IMR-90 (cell line): ENCODE results near the gene CKAP5. TPM values are rescaled to one million over a fixed set of nuclear protein-coding genes. Genes with fewer than 3 reads are reported as not detected.

Source experiments
- ATAC-seq: fragments of 200-7000 bp; cut with Tn5 transposase; 2 replicates; pipeline ENCODE4 v1.9.1; 2020; ENCODE audit warnings: low read depth, mild to moderate bottlenecking, moderate library complexity
- Bru-seq: library from RNA; stranded (reverse); fragments of 400-500 nt; gene quantifications from one replicate; lab custom pipeline; 2021; lab: Mats Ljungman, UMichigan
- BruChase-seq, 2 experiments: library from RNA; stranded (reverse); fragments of 400-500 nt; gene quantifications; one replicate each; lab custom pipeline; 2021; lab: Mats Ljungman, UMichigan
- BruUV-seq: library from RNA; stranded (reverse); fragments of 400-500 nt; replicated peaks from 2 replicates; lab custom pipeline; 2021; lab: Mats Ljungman, UMichigan
- CTCF ChIA-PET: fragments of 300-600 bp; formaldehyde crosslinking; extraction: SDS; loops from one replicate; lab custom pipeline; 2021; ENCODE audit warnings: antibody characterized with exemption; lab: Yijun Ruan, JAX
- POLR2A ChIA-PET: fragments of 300-600 bp; sonication (Branson Sonifier 250); formaldehyde crosslinking; loops from one replicate; lab custom pipeline; 2022; ENCODE audit warnings: antibody characterized with exemption; ENCODE audit not compliant: unreplicated experiment; lab: Charles Lee
- DNase-seq: peaks from one replicate; pipeline ENCODE4 v3.0.0; 2013
- H2AFZ ChIP-seq: replicated peaks from 2 replicates; pipeline ENCODE3; 2013; ENCODE audit warnings: low read length, mild to moderate bottlenecking; ENCODE audit not compliant: poor library complexity
- H2AK5ac ChIP-seq: 2 replicates; pipeline ENCODE4 v1.6.1; 2013; ENCODE audit warnings: low read depth, low read length, inconsistent platforms
- H2AK9ac ChIP-seq: replicated peaks from 2 replicates; pipeline ENCODE3; 2013; ENCODE audit warnings: mild to moderate bottlenecking, low read depth, low read length, moderate library complexity; ENCODE audit not compliant: poor library complexity
- H2BK120ac ChIP-seq: 2 replicates; pipeline ENCODE4 v1.6.1; 2013; ENCODE audit warnings: low read depth, low read length, inconsistent platforms
- H2BK15ac ChIP-seq: 3 replicates; pipeline ENCODE4 v1.6.1; 2013; ENCODE audit warnings: low read depth, low read length, inconsistent platforms
- H2BK20ac ChIP-seq: 2 replicates; pipeline ENCODE4 v1.6.1; 2013; ENCODE audit warnings: low read depth, mild to moderate bottlenecking, inconsistent platforms, low read length, moderate library complexity
- H2BK5ac ChIP-seq: 2 replicates; pipeline ENCODE4 v1.6.1; 2013; ENCODE audit warnings: mild to moderate bottlenecking, low read depth, low read length, inconsistent platforms; ENCODE audit not compliant: poor library complexity, severe bottlenecking
- H3K14ac ChIP-seq: replicated peaks from 2 replicates; pipeline ENCODE4 v1.6.1; 2013; ENCODE audit warnings: low read depth, low read length, inconsistent platforms
- H3K18ac ChIP-seq: 2 replicates; pipeline ENCODE4 v1.6.1; 2013; ENCODE audit warnings: low read depth, low read length, control low read depth
- H3K23ac ChIP-seq: 2 replicates; pipeline ENCODE4 v1.6.1; 2013; ENCODE audit warnings: low read depth, low read length, inconsistent platforms
- H3K27ac ChIP-seq: 2 replicates; pipeline ENCODE4 v1.5.1; 2013; ENCODE audit warnings: mild to moderate bottlenecking, control low read depth, low read length; ENCODE audit not compliant: insufficient read depth
- H3K27me3 ChIP-seq: 2 replicates; pipeline ENCODE4 v1.6.1; 2013; ENCODE audit warnings: low read length; ENCODE audit not compliant: control insufficient read depth, insufficient read depth
- H3K36me3 ChIP-seq: 2 replicates; pipeline ENCODE4 v1.6.1; 2013; ENCODE audit warnings: low read length, mixed read lengths; ENCODE audit not compliant: control insufficient read depth, insufficient read depth
- H3K4ac ChIP-seq: 2 replicates; pipeline ENCODE4 v1.6.1; 2013; ENCODE audit warnings: low read depth, low read length, inconsistent platforms
- H3K4me1 ChIP-seq: 2 replicates; pipeline ENCODE4 v1.6.1; 2013; ENCODE audit warnings: low read length, mixed read lengths; ENCODE audit not compliant: control insufficient read depth, insufficient read depth
- H3K4me2 ChIP-seq: 2 replicates; pipeline ENCODE4 v1.6.1; 2013; ENCODE audit warnings: low read depth, mild to moderate bottlenecking, control low read depth, low read length, moderate library complexity
- H3K4me3 ChIP-seq: 2 replicates; pipeline ENCODE4 v1.5.1; 2013; ENCODE audit warnings: low read depth, mild to moderate bottlenecking, control low read depth, low read length, moderate library complexity; ENCODE audit not compliant: insufficient read depth
- H3K56ac ChIP-seq: 2 replicates; pipeline ENCODE4 v1.6.1; 2013; ENCODE audit warnings: low read length, inconsistent platforms; ENCODE audit not compliant: insufficient read depth; ENCODE audit errors: extremely low read depth
- H3K79me1 ChIP-seq, 2 experiments: 2 replicates each; pipeline ENCODE4 v1.6.1; 2013; ENCODE audit warnings: low read length in 2 of 2, inconsistent platforms in 1 of 2, low read depth in 1 of 2
- H3K9ac ChIP-seq: 2 replicates; pipeline ENCODE4 v1.6.1; 2013; ENCODE audit warnings: low read depth, low read length, control low read depth
- H3K9me1 ChIP-seq: 2 replicates; pipeline ENCODE4 v1.6.1; 2013; ENCODE audit warnings: low read length, inconsistent platforms; ENCODE audit not compliant: insufficient read depth
- H3K9me3 ChIP-seq: 2 replicates; pipeline ENCODE4 v1.6.1; 2013; ENCODE audit warnings: low read length; ENCODE audit not compliant: control insufficient read depth, insufficient read depth
- H4K20me1 ChIP-seq: 2 replicates; pipeline ENCODE4 v1.6.1; 2013; ENCODE audit warnings: low read length, inconsistent platforms; ENCODE audit not compliant: insufficient read depth
- H4K5ac ChIP-seq: 2 replicates; pipeline ENCODE4 v1.6.1; 2013; ENCODE audit warnings: mild to moderate bottlenecking, low read depth, low read length, control low read depth
- H4K8ac ChIP-seq, 2 experiments: 2 replicates each; pipeline ENCODE4 v1.6.1; 2013; ENCODE audit warnings: low read depth in 2 of 2, low read length in 2 of 2, control low read depth in 1 of 2, inconsistent platforms in 1 of 2
- H4K91ac ChIP-seq: 2 replicates; pipeline ENCODE4 v1.6.1; 2013; ENCODE audit warnings: low read depth, low read length, inconsistent platforms; ENCODE audit not compliant: insufficient read depth
- BHLHE40 ChIP-seq: fragments of 150-350 bp; IDR thresholded peaks from 2 replicates; pipeline ENCODE4 v1.6.1; 2016; ENCODE audit warnings: mild to moderate bottlenecking, low read depth, low read length
- CEBPB ChIP-seq: IDR thresholded peaks from 2 replicates; pipeline ENCODE4 v1.6.1; 2012; ENCODE audit warnings: low read depth, low read length, improper control_type of control experiment
- CTCF ChIP-seq: conservative IDR thresholded peaks from 2 replicates; pipeline ENCODE4 v1.5.1; 2012; ENCODE audit warnings: mild to moderate bottlenecking, low read depth, low read length, improper control_type of control experiment
- FOS ChIP-seq: fragments of 150-350 bp; IDR thresholded peaks from 2 replicates; pipeline ENCODE4 v1.6.1; 2016; ENCODE audit warnings: low read depth, low read length
- MAFK ChIP-seq: IDR thresholded peaks from 2 replicates; pipeline ENCODE4 v1.6.1; 2012; ENCODE audit warnings: low read depth, low read length, improper control_type of control experiment
- MAZ ChIP-seq: IDR thresholded peaks from 2 replicates; pipeline ENCODE4 v1.6.1; 2012; ENCODE audit warnings: low read depth, mild to moderate bottlenecking, low read length, improper control_type of control experiment, moderate library complexity, borderline replicate concordance
- MXI1 ChIP-seq: IDR thresholded peaks from 2 replicates; pipeline ENCODE4 v1.6.1; 2012; ENCODE audit warnings: low read depth, mild to moderate bottlenecking, low read length, moderate library complexity, borderline replicate concordance
- NFE2L2 ChIP-seq: fragments of 150-350 bp; IDR thresholded peaks from 2 replicates; pipeline ENCODE4 v1.6.1; 2016; ENCODE audit warnings: low read depth, mild to moderate bottlenecking, low read length
- RAD21 ChIP-seq: IDR thresholded peaks from 2 replicates; pipeline ENCODE4 v1.6.1; 2012; ENCODE audit warnings: low read length, improper control_type of control experiment
- RCOR1 ChIP-seq: IDR thresholded peaks from 2 replicates; pipeline ENCODE4 v1.6.1; 2012; ENCODE audit warnings: mild to moderate bottlenecking, low read length, improper control_type of control experiment; ENCODE audit not compliant: insufficient replicate concordance
- RFX5 ChIP-seq: IDR thresholded peaks from 2 replicates; pipeline ENCODE4 v1.8.0; 2012; ENCODE audit warnings: low read depth, mild to moderate bottlenecking, low read length, moderate library complexity
- WGBS, 2 experiments: methylation state at CpG; one replicate each; pipeline versions ENCODE4 v1.1.5 to v1.1.7; 2013; ENCODE audit warnings: missing lambda C conversion rate in 2 of 2; ENCODE audit not compliant: insufficient read length in 1 of 2; ENCODE audit errors: extremely low coverage in 2 of 2; 5-methylcytosine and 5-hydroxymethylcytosine counted together
- dilution Hi-C: fragments of 300-500 bp; cut with HindIII; formaldehyde crosslinking; loops from one replicate; pipeline ENCODE4 v1.14.3; 2018; ENCODE audit warnings: low sequenced_read_pairs; ENCODE audit not compliant: unreplicated experiment
- in situ Hi-C: fragments of 300-500 bp; cut with MboI; formaldehyde crosslinking; loops from 3 replicates; pipeline ENCODE4 v1.14.3; 2019; ENCODE audit warnings: low sequenced_read_pairs, inconsistent platforms, mixed read lengths
- intact Hi-C: fragments of 100-400 bp; cut with micrococcal nuclease; formaldehyde crosslinking; loops from 2 replicates; pipeline ENCODE4 v1.10.0; 2022
- long read RNA-seq: library from polyadenylated mRNA; unstranded; transcript quantifications from one replicate; pipeline ENCODE4 v2.0.0, GENCODE V29; 2021; ENCODE audit not compliant: unreplicated experiment
- polyA plus RNA-seq, 3 experiments: library from polyadenylated mRNA; depleted of rRNA; stranded (reverse); fragments of >200 nt; gene quantifications; 2 replicates each; pipeline ENCODE4 v1.2.3, GENCODE V29; 2012; ENCODE audit warnings: low replicate concordance in 1 of 3
- total RNA-seq: library from RNA; depleted of rRNA; stranded (reverse); fragments of >200 nt; gene quantifications from 2 replicates; pipeline ENCODE4 v1.2.3, GENCODE V29; 2012; rRNA removed
- TF ChIP-seq, protein P1 (sequence below): fragments of 150-350 bp; IDR thresholded peaks from 2 replicates; pipeline ENCODE4 v1.6.1; 2017; ENCODE audit warnings: mild to moderate bottlenecking, antibody characterized with exemption, low read length, low read depth

CKAP5 gene
- total RNA-seq, result 79.2 and 82.8 TPM in 2 replicates
- 53.8 and 59.5 TPM in 2 replicates for polyA plus RNA-seq (2012; rRNA removed)
- polyA plus RNA-seq (2012; cell fraction: cytosol; rRNA removed), result 14.4 and 15.7 TPM in 2 replicates
- polyA plus RNA-seq (2012; cell fraction: nucleus; rRNA removed; ENCODE audit: low replicate concordance), result 13.2 and 59.0 TPM in 2 replicates
- percentile 84 among the genes with signal in this experiment for Bru-seq, nascent RNA
- percentile 88 among the genes with signal in this experiment for BruChase-seq, experiment 1, labeled RNA remaining after a 6-hour chase
- BruChase-seq, experiment 2, labeled RNA remaining after a 2-hour chase, result percentile 81 among the genes with signal in this experiment
- long read RNA-seq, full-length matches to known transcripts, result 6 of 36 reads
- long read RNA-seq, partial matches to known transcripts, result 22 of 36 reads
- long read RNA-seq, other reads (novel, unspliced or antisense), result 8 of 36 reads

- H3K27ac ChIP-seq, result peak within 1 kb of the TSS; percentile 75
- peaks cover 23% of the 10 kb centered on the region; the same call in 1 of the 2 replicates for H4K20me1 ChIP-seq
- peak within 1 kb of the TSS; percentile 99 for H2AFZ ChIP-seq
- 0% methylated on average over 54 of the region's 83 CpGs; no CpG with 5 or more reads in 1 of the 2 experiments for WGBS, 2 experiments
- peaks cover 1% of the 10 kb centered on the region; the same call in 1 of the 2 replicates for H3K4me1 ChIP-seq
- ChIA-PET CTCF (interaction anchor here (1.3 kb wide), 1 partner anchor 17 kb away, joined by 3 read pairs; no protein-coding TSS in a partner anchor), POLR2A (no interaction called here)
- dilution Hi-C loops (no loop called here), intact Hi-C loops (loop anchor here (2.0 kb wide), 1 partner anchor 17 kb away; no protein-coding TSS in a partner anchor), in situ Hi-C loops (no loop called here)
- H2AK9ac ChIP-seq, result peak within 1 kb of the TSS; percentile 98
- H4K91ac ChIP-seq, result peak within 1 kb of the TSS; percentile 76
- peak within 1 kb of the TSS; percentile 78 for H3K56ac ChIP-seq
- H2BK5ac ChIP-seq, result peak within 1 kb of the TSS; percentile 89
- peak within 1 kb of the TSS; percentile 94 for H3K4me2 ChIP-seq
- H3K36me3 ChIP-seq, result no peaks in the 10 kb centered on the region
- peak within 1 kb of the TSS; percentile 55 to 72 for H4K8ac ChIP-seq
- peak within 1 kb of the TSS; percentile 98 for H3K9ac ChIP-seq
- peak within 1 kb of the TSS; percentile 37; the same call in 1 of the 2 replicates for H2BK120ac ChIP-seq
- H4K5ac ChIP-seq, result peak within 1 kb of the TSS; percentile 79; the same call in 1 of the 2 replicates
- no TSS peak for BruUV-seq
- peak within 1 kb of the TSS; percentile 97 for H2AK5ac ChIP-seq
- peak within 1 kb of the TSS; percentile 84 for H3K4ac ChIP-seq
- peak within 1 kb of the TSS; percentile 16; the same call in 1 of the 3 replicates for H2BK15ac ChIP-seq
- H3K79me1 ChIP-seq, result peaks cover 0 to 22% of the 10 kb centered on the region in 2 experiments; a peak in 2 of 4 replicates
- peak; percentile 87 for DNase-seq
- no peak within 1 kb of the TSS for H2BK20ac ChIP-seq
- H3K18ac ChIP-seq, result no peak within 1 kb of the TSS
- H3K23ac ChIP-seq, result peak within 1 kb of the TSS; percentile 99
- no peaks in the 10 kb centered on the region for H3K9me1 ChIP-seq
- ATAC-seq, result peak; percentile 94
- no peaks in the 10 kb centered on the region for H3K9me3 ChIP-seq
- H3K4me3 ChIP-seq, result peak within 1 kb of the TSS; percentile 88
- H3K27me3 ChIP-seq, result no peaks in the 10 kb centered on the region
- peak within 1 kb of the TSS; percentile 90 for H3K14ac ChIP-seq
- TF ChIP-seq CEBPB (no peak), RAD21 (no peak), MAFK (no peak), MAZ (no peak), BHLHE40 (peak; percentile 62; the same call in 1 of the 2 replicates), FOS (peak; percentile 71; the same call in 1 of the 2 replicates), CTCF (0 out of 2 replicates have a peak, but pooled peaks have one; percentile 7), RCOR1 (no peak), MXI1 (no peak), RFX5 (no peak), NFE2L2 (no peak)
- TF ChIP-seq, protein P1, sequence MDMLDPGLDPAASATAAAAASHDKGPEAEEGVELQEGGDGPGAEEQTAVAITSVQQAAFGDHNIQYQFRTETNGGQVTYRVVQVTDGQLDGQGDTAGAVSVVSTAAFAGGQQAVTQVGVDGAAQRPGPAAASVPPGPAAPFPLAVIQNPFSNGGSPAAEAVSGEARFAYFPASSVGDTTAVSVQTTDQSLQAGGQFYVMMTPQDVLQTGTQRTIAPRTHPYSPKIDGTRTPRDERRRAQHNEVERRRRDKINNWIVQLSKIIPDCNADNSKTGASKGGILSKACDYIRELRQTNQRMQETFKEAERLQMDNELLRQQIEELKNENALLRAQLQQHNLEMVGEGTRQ, result peak; percentile 84
Observed at GRCh38 chr11:46845740-46846509, at the start of gene CKAP5. Gene CKAP5 (minus strand): TSS chr11:46846280. CDS start chr11:46821231, 25,049 bp downstream.
